DND-41 (cell line): ENCODE results near the gene TMIE.

Source experiments
- EZH2 ChIP-seq: IDR thresholded peaks from 3 replicates; pipeline ENCODE4 v1.6.1; 2012; ENCODE audit warnings: borderline replicate concordance, low read depth, mild to moderate bottlenecking, moderate library complexity, low read length, inconsistent platforms; ENCODE audit not compliant: severe bottlenecking
- TF ChIP-seq, protein P1 (sequence below): IDR thresholded peaks from 2 replicates; pipeline ENCODE4 v1.5.1; 2012; ENCODE audit warnings: borderline replicate concordance, low read length, moderate library complexity, mild to moderate bottlenecking; ENCODE audit not compliant: poor library complexity, severe bottlenecking; ENCODE audit errors: extremely low read depth

- TF ChIP-seq, protein P1, sequence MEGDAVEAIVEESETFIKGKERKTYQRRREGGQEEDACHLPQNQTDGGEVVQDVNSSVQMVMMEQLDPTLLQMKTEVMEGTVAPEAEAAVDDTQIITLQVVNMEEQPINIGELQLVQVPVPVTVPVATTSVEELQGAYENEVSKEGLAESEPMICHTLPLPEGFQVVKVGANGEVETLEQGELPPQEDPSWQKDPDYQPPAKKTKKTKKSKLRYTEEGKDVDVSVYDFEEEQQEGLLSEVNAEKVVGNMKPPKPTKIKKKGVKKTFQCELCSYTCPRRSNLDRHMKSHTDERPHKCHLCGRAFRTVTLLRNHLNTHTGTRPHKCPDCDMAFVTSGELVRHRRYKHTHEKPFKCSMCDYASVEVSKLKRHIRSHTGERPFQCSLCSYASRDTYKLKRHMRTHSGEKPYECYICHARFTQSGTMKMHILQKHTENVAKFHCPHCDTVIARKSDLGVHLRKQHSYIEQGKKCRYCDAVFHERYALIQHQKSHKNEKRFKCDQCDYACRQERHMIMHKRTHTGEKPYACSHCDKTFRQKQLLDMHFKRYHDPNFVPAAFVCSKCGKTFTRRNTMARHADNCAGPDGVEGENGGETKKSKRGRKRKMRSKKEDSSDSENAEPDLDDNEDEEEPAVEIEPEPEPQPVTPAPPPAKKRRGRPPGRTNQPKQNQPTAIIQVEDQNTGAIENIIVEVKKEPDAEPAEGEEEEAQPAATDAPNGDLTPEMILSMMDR: no peak
- no peak for TF ChIP-seq EZH2
Measured at GRCh38 chr3:46684891-46685290, 16.3 kb upstream of the TMIE start.
